Uterus (tissue), 2 donors: ENCODE data around the gene PRDM2.

Experiments used
- POLR2A ChIP-seq, 2 donors: fragments of 450-650 bp; IDR thresholded peaks; one replicate each; pipeline ENCODE4 v1.6.1; 2016; ENCODE audit warnings: antibody characterized with exemption in 2 of 2, mild to moderate bottlenecking in 1 of 2, moderate library complexity in 1 of 2
- TF ChIP-seq, protein P1 (sequence below), 4 experiments: fragments of 200-600 bp in 2 of 4; fragments of 450-650 bp in 2 of 4; sonication (generic) in 2 of 4; IDR thresholded peaks; one replicate each; pipeline ENCODE4 v1.5.1; 2016 to 2019; ENCODE audit warnings: antibody characterized with exemption in 4 of 4, mild to moderate bottlenecking in 2 of 4, moderate library complexity in 1 of 4

DNA sequence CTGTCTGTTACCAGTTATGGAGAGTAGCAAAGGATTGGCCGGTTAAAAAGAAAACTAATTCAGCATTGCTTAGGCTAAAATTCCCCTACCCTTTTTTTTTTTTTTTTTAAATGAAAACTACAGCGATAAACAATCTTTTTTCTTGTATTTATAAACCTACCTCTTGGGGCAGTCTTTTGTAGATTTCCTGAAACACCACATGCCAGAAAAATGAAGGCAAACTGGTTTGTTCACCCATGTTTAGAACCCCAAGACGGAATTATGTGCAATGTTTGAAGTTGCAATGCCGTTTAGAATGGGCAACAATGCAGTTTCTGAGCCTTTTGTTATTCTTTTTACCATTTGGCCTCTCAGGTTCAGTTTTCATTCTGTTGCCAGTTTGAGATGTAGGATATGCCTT, 59.1 kb downstream of the PRDM2 start:
- no peak for TF ChIP-seq POLR2A (IDR thresholded peaks at IDR 0.05)
- TF ChIP-seq, protein P1, sequence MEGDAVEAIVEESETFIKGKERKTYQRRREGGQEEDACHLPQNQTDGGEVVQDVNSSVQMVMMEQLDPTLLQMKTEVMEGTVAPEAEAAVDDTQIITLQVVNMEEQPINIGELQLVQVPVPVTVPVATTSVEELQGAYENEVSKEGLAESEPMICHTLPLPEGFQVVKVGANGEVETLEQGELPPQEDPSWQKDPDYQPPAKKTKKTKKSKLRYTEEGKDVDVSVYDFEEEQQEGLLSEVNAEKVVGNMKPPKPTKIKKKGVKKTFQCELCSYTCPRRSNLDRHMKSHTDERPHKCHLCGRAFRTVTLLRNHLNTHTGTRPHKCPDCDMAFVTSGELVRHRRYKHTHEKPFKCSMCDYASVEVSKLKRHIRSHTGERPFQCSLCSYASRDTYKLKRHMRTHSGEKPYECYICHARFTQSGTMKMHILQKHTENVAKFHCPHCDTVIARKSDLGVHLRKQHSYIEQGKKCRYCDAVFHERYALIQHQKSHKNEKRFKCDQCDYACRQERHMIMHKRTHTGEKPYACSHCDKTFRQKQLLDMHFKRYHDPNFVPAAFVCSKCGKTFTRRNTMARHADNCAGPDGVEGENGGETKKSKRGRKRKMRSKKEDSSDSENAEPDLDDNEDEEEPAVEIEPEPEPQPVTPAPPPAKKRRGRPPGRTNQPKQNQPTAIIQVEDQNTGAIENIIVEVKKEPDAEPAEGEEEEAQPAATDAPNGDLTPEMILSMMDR (IDR thresholded peaks at IDR 0.05), result no peak
